Caco-2 (cell line): ENCODE data around the gene WDR1. TPM values are rescaled to one million over a fixed set of nuclear protein-coding genes. Genes with fewer than 3 reads are reported as not detected.

Experiments
- BruUV-seq: library from RNA; stranded (reverse); fragments of 400-500 nt; replicated peaks from 2 replicates; lab custom pipeline; 2021; lab: Mats Ljungman, UMichigan
- CTCF ChIA-PET: fragments of 300-600 bp; sonication (Branson Sonifier 250); formaldehyde crosslinking; loops from one replicate; lab custom pipeline; 2022; ENCODE audit warnings: antibody characterized with exemption; lab: Charles Lee
- POLR2A ChIA-PET: fragments of 300-600 bp; sonication (Branson Sonifier 250); formaldehyde crosslinking; loops from one replicate; lab custom pipeline; 2022; ENCODE audit warnings: antibody characterized with exemption; lab: Charles Lee
- DNase-seq, 2 experiments: peaks; one replicate each; pipeline versions ENCODE4 v3.0.0 to v3.0.0-alpha.2; 2020 to 2022
- H3K27me3 ChIP-seq: replicated peaks from 2 replicates; pipeline ENCODE4 v1.6.0; 2011; ENCODE audit warnings: low read length; ENCODE audit not compliant: control insufficient read depth, insufficient read depth
- H3K36me3 ChIP-seq: 2 replicates; pipeline ENCODE4 v1.5.1; 2011; ENCODE audit warnings: low read length; ENCODE audit not compliant: control insufficient read depth, insufficient read depth
- H3K4me1 ChIP-seq: fragments of 250-450 bp; sonication (Bioruptor Pico); 2 replicates; pipeline ENCODE4 v1.5.1; 2020; ENCODE audit warnings: mild to moderate bottlenecking
- H3K4me3 ChIP-seq: 2 replicates; pipeline ENCODE4 v1.5.1; 2011; ENCODE audit warnings: low read depth, mild to moderate bottlenecking, control low read depth, low read length
- H3K9me3 ChIP-seq: fragments of 250-450 bp; sonication (Bioruptor Pico); 2 replicates; pipeline ENCODE4 v1.5.1; 2020; ENCODE audit warnings: mild to moderate bottlenecking, moderate library complexity
- H3K27ac Mint-ChIP-seq: one replicate; pipeline ENCODE4 v1.8.0; 2022; ENCODE audit warnings: mixed read lengths; ENCODE audit not compliant: unreplicated experiment
- H3K27me3 Mint-ChIP-seq: one replicate; pipeline ENCODE4 v1.8.0; 2022; ENCODE audit warnings: mixed read lengths; ENCODE audit not compliant: insufficient read depth, unreplicated experiment
- H3K36me3 Mint-ChIP-seq: one replicate; pipeline ENCODE4 v1.8.0; 2022; ENCODE audit warnings: mild to moderate bottlenecking, mixed read lengths; ENCODE audit not compliant: insufficient read depth, unreplicated experiment
- H3K4me1 Mint-ChIP-seq: one replicate; pipeline ENCODE4 v1.8.0; 2022; ENCODE audit warnings: low read depth, mixed read lengths; ENCODE audit not compliant: unreplicated experiment
- H3K4me3 Mint-ChIP-seq: one replicate; pipeline ENCODE4 v1.8.0; 2022; ENCODE audit warnings: mild to moderate bottlenecking, moderate library complexity, mixed read lengths; ENCODE audit not compliant: unreplicated experiment
- H3K9me3 Mint-ChIP-seq: one replicate; pipeline ENCODE4 v1.8.0; 2022; ENCODE audit warnings: mixed read lengths; ENCODE audit not compliant: unreplicated experiment
- intact Hi-C: fragments of 100-400 bp; cut with micrococcal nuclease; formaldehyde crosslinking; loops from one replicate; pipeline ENCODE4 v1.10.0; 2022; ENCODE audit not compliant: unreplicated experiment
- total RNA-seq: library from RNA; stranded (reverse); gene quantifications from 2 replicates; pipeline ENCODE4 v1.2.3, GENCODE V29; 2022
- TF ChIP-seq, protein P1 (sequence below), 2 experiments: fragments of 200-600 bp in 1 of 2; IDR thresholded peaks; 1 replicate in 1 of 2; 2 replicates in 1 of 2; pipeline versions ENCODE4 v1.5.1 to v1.8.0; 2011 to 2022; ENCODE audit warnings: antibody characterized with exemption in 1 of 2, control low read depth in 1 of 2, inconsistent platforms in 1 of 2, low read depth in 1 of 2, low read length in 1 of 2, mild to moderate bottlenecking in 1 of 2, moderate library complexity in 1 of 2; ENCODE audit not compliant: insufficient read depth in 1 of 2, severe bottlenecking in 1 of 2, unreplicated experiment in 1 of 2

Gene WDR1
- total RNA-seq, 1 experiment from 2014 or later, result 250 TPM

DNA sequence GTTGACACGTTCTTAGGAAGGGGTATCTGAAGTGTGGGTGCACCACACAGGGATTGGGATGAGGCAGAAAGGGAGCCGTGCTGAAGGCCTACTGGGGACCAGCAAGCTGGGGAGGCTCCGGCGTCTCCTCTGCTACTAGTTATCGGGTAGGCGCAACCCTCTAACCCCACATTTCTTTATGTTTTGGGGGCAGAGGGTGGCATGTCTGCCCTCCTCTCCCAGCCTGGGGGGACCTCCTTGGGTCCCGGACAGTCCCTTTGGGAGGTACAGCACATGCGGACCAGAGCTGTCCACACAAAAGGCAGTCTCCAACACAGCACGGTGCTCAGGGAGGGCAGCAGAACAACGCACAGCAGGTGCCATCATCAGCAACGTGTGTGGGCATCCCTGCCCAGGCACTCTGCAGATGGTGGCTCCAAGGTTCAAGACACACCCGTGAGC is 33.2 kb downstream of the WDR1 start:
- no peak overlapping the region for H3K4me3 Mint-ChIP-seq
- CTCF ChIA-PET, result no interaction called here
- H3K27me3 Mint-ChIP-seq, result no peaks in the 10 kb centered on the region
- Histone ChIP-seq H3K9me3 (no peaks in the 10 kb centered on the region), H3K36me3 (peaks cover 7% of the 10 kb centered on the region), H3K27me3 (no peaks in the 10 kb centered on the region), H3K4me1 (no peaks in the 10 kb centered on the region), H3K4me3 (no peak overlapping the region)
- H3K4me1 Mint-ChIP-seq, result no peaks in the 10 kb centered on the region
- H3K27ac Mint-ChIP-seq, result no peak overlapping the region
- peak in 1 of 2 experiments; percentile 14 for DNase-seq
- intact Hi-C loops, result no loop called here
- TF ChIP-seq, protein P1, sequence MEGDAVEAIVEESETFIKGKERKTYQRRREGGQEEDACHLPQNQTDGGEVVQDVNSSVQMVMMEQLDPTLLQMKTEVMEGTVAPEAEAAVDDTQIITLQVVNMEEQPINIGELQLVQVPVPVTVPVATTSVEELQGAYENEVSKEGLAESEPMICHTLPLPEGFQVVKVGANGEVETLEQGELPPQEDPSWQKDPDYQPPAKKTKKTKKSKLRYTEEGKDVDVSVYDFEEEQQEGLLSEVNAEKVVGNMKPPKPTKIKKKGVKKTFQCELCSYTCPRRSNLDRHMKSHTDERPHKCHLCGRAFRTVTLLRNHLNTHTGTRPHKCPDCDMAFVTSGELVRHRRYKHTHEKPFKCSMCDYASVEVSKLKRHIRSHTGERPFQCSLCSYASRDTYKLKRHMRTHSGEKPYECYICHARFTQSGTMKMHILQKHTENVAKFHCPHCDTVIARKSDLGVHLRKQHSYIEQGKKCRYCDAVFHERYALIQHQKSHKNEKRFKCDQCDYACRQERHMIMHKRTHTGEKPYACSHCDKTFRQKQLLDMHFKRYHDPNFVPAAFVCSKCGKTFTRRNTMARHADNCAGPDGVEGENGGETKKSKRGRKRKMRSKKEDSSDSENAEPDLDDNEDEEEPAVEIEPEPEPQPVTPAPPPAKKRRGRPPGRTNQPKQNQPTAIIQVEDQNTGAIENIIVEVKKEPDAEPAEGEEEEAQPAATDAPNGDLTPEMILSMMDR (IDR thresholded peaks at IDR 0.05; ENCODE audit: insufficient read depth in 1 of 2, low read depth in 1 of 2, low read length in 1 of 2, severe bottlenecking in 1 of 2, unreplicated experiment in 1 of 2), result no peak
- H3K9me3 Mint-ChIP-seq, result no peaks in the 10 kb centered on the region
- H3K36me3 Mint-ChIP-seq, result peaks cover 86% of the 10 kb centered on the region
- POLR2A ChIA-PET, result no interaction called here
- no TSS peak for BruUV-seq

- Mint-ChIP-seq H3K4me1 (no peaks in the 10 kb centered on the region), H3K27me3 (no peaks in the 10 kb centered on the region), H3K9me3 (no peaks in the 10 kb centered on the region), H3K4me3 (no peak overlapping the region), H3K27ac (no peak overlapping the region), H3K36me3 (peaks cover 86% of the 10 kb centered on the region)
- BruUV-seq, result no TSS peak
- Histone ChIP-seq H3K4me3 (no peak overlapping the region), H3K27me3 (no peaks in the 10 kb centered on the region), H3K36me3 (peaks cover 7% of the 10 kb centered on the region), H3K4me1 (no peaks in the 10 kb centered on the region), H3K9me3 (no peaks in the 10 kb centered on the region)
- DNase-seq, result peak in 1 of 2 experiments; percentile 26
- TF ChIP-seq, protein P1 (IDR thresholded peaks at IDR 0.05; ENCODE audit: insufficient read depth in 1 of 2, low read depth in 1 of 2, low read length in 1 of 2, severe bottlenecking in 1 of 2, unreplicated experiment in 1 of 2), result no peak
- intact Hi-C loops, result no loop called here
- ChIA-PET CTCF (no interaction called here), POLR2A (no interaction called here)
These were observed 33.9 kb downstream of the WDR1 start for GRCh38 chr4:10082459-10083272.

- POLR2A ChIA-PET, result no interaction called here
- no peaks in the 10 kb centered on the region for H3K4me1 ChIP-seq
These were observed 34.6 kb downstream of the WDR1 start for GRCh38 chr4:10082047-10082446.

More at GRCh38 chr4:10082047-10082446, 34.6 kb downstream of the WDR1 start:
- TF ChIP-seq, protein P1 (IDR thresholded peaks at IDR 0.05; ENCODE audit: insufficient read depth in 1 of 2, low read depth in 1 of 2, low read length in 1 of 2, severe bottlenecking in 1 of 2, unreplicated experiment in 1 of 2), result no peak
- DNase-seq, result peak in 1 of 2 experiments; percentile 19
- Mint-ChIP-seq H3K36me3 (peaks cover 83% of the 10 kb centered on the region), H3K27ac (no peak overlapping the region), H3K4me3 (no peak overlapping the region), H3K27me3 (no peaks in the 10 kb centered on the region), H3K9me3 (no peaks in the 10 kb centered on the region), H3K4me1 (no peaks in the 10 kb centered on the region)
- intact Hi-C loops, result no loop called here
- CTCF ChIA-PET, result no interaction called here
- no peaks in the 10 kb centered on the region for H3K27me3 ChIP-seq
- no TSS peak for BruUV-seq
- no peaks in the 10 kb centered on the region for H3K9me3 ChIP-seq
- H3K4me3 ChIP-seq, result no peak overlapping the region
- peaks cover 7% of the 10 kb centered on the region for H3K36me3 ChIP-seq
